GM12801 (cell line): ENCODE data around the gene SPOPL.

Experiments used
- CTCF ChIP-seq: IDR thresholded peaks from one replicate; pipeline ENCODE4 v1.5.1; 2011; ENCODE audit warnings: control low read depth; ENCODE audit not compliant: insufficient read length; ENCODE audit errors: extremely low read depth

Gene SPOPL

GRCh38 chr2:138469411-138469810 lies 32.2 kb upstream of the SPOPL start:
- TF ChIP-seq CTCF: no peak

GRCh38 chr2:138470941-138471340 lies 30.6 kb upstream of the SPOPL start:
- no peak for TF ChIP-seq CTCF

GRCh38 chr2:138474100-138474825 lies 27.3 kb upstream of the SPOPL start:
- no peak for TF ChIP-seq CTCF

GRCh38 chr2:138475277-138475776 lies 26.2 kb upstream of the SPOPL start:
- no peak for TF ChIP-seq CTCF

GRCh38 chr2:138476186-138476585 lies 25.4 kb upstream of the SPOPL start:
- no peak for TF ChIP-seq CTCF

- TF ChIP-seq CTCF: no peak
Measured at GRCh38 chr2:138476940-138477339, 24.6 kb upstream of the SPOPL start.

GRCh38 chr2:138485019-138485418 lies 16.6 kb upstream of the SPOPL start:
- TF ChIP-seq CTCF: no peak
